NT2/D1 (cell line): Measurements from ENCODE around the gene SLC22A17.

ENCODE experiments used
- DNase-seq: peaks from one replicate; pipeline ENCODE4 v3.0.0-alpha.2; 2011; ENCODE audit warnings: low read depth, low spot score
- H3K27me3 ChIP-seq: 2 replicates; pipeline ENCODE4 v1.6.0; 2011; ENCODE audit warnings: mild to moderate bottlenecking; ENCODE audit not compliant: insufficient read length, insufficient read depth
- H3K36me3 ChIP-seq: 2 replicates; pipeline ENCODE4 v1.6.1; 2011; ENCODE audit warnings: mild to moderate bottlenecking, low read length, mixed read lengths; ENCODE audit not compliant: insufficient read depth, insufficient read length
- H3K4me1 ChIP-seq: 2 replicates; pipeline ENCODE4 v1.5.1; 2011; ENCODE audit not compliant: insufficient read depth, insufficient read length
- H3K4me3 ChIP-seq: 2 replicates; pipeline ENCODE4 v1.5.1; 2011; ENCODE audit warnings: low read depth; ENCODE audit not compliant: insufficient read length
- H3K9ac ChIP-seq: 2 replicates; pipeline ENCODE4 v1.6.0; 2011; ENCODE audit warnings: low read depth; ENCODE audit not compliant: insufficient read length
- H3K9me3 ChIP-seq: 2 replicates; pipeline ENCODE4 v1.5.1; 2011; ENCODE audit warnings: mild to moderate bottlenecking, low read length; ENCODE audit not compliant: insufficient read depth
- SUZ12 ChIP-seq: IDR thresholded peaks from 2 replicates; pipeline ENCODE4 v1.6.1; 2011; ENCODE audit not compliant: insufficient read length, insufficient read depth; ENCODE audit errors: extremely low read depth
- YY1 ChIP-seq: IDR thresholded peaks from 2 replicates; pipeline ENCODE4 v1.6.1; 2011; ENCODE audit not compliant: insufficient read length, insufficient read depth
- ZNF274 ChIP-seq: IDR thresholded peaks from 2 replicates; pipeline ENCODE4 v1.6.1; 2011; ENCODE audit warnings: mild to moderate bottlenecking, low read depth, low read length

Gene SLC22A17

GRCh38 chr14:23380197-23380914 is 27.7 kb upstream of the SLC22A17 start:
- TF ChIP-seq SUZ12 (no peak), YY1 (no peak), ZNF274 (no peak)
- Histone ChIP-seq H3K4me1 (peaks cover 9% of the 10 kb centered on the region), H3K36me3 (peaks cover 14% of the 10 kb centered on the region), H3K4me3 (no peak overlapping the region), H3K9ac (no peak overlapping the region), H3K9me3 (no peaks in the 10 kb centered on the region), H3K27me3 (peaks cover 16% of the 10 kb centered on the region)
- DNase-seq = no peak

- Histone ChIP-seq H3K4me1 (peaks cover 9% of the 10 kb centered on the region), H3K27me3 (peaks cover 16% of the 10 kb centered on the region), H3K9ac (no peak overlapping the region), H3K4me3 (no peak overlapping the region), H3K36me3 (peaks cover 14% of the 10 kb centered on the region), H3K9me3 (no peaks in the 10 kb centered on the region)
- no peak for DNase-seq
- TF ChIP-seq ZNF274 (no peak), SUZ12 (no peak), YY1 (no peak)
Measured at GRCh38 chr14:23379366-23380196, 26.9 kb upstream of the SLC22A17 start.

GRCh38 chr14:23378612-23379220 is 26.0 kb upstream of the SLC22A17 start:
- no peak overlapping the region for H3K4me3 ChIP-seq
- peaks cover 9% of the 10 kb centered on the region for H3K4me1 ChIP-seq
- H3K9ac ChIP-seq = no peak overlapping the region
- H3K27me3 ChIP-seq = peaks cover 16% of the 10 kb centered on the region
- TF ChIP-seq SUZ12 (no peak), ZNF274 (no peak), YY1 (no peak)
- H3K36me3 ChIP-seq = peaks cover 13% of the 10 kb centered on the region
- DNase-seq = no peak
- H3K9me3 ChIP-seq = no peaks in the 10 kb centered on the region

- peak overlapping the region; percentile 7 for H3K9ac ChIP-seq
- no peak overlapping the region for H3K4me3 ChIP-seq
- TF ChIP-seq ZNF274 = no peak
- TF ChIP-seq SUZ12 = no peak
- no peak for TF ChIP-seq YY1
- H3K36me3 ChIP-seq = peaks cover 11% of the 10 kb centered on the region
- peaks cover 9% of the 10 kb centered on the region for H3K4me1 ChIP-seq
- H3K9me3 ChIP-seq = no peaks in the 10 kb centered on the region
- peaks cover 16% of the 10 kb centered on the region for H3K27me3 ChIP-seq
- no peak for DNase-seq
Measured at GRCh38 chr14:23377573-23378563, 25.2 kb upstream of the SLC22A17 start.

- peaks cover 16% of the 10 kb centered on the region for H3K27me3 ChIP-seq
- no peak for TF ChIP-seq SUZ12
- no peak for TF ChIP-seq ZNF274
- no peak for TF ChIP-seq YY1
- H3K36me3 ChIP-seq = peaks cover 8% of the 10 kb centered on the region
- DNase-seq = no peak
- peaks cover 9% of the 10 kb centered on the region for H3K4me1 ChIP-seq
- no peak overlapping the region for H3K4me3 ChIP-seq
- H3K9me3 ChIP-seq = no peaks in the 10 kb centered on the region
- H3K9ac ChIP-seq = peak overlapping the region; percentile 7
Measured at GRCh38 chr14:23377198-23377550, 24.5 kb upstream of the SLC22A17 start.

- H3K36me3 ChIP-seq = peaks cover 5% of the 10 kb centered on the region
- no peak for DNase-seq
- H3K27me3 ChIP-seq = peaks cover 18% of the 10 kb centered on the region
- peaks cover 9% of the 10 kb centered on the region for H3K4me1 ChIP-seq
- H3K9ac ChIP-seq = peak within 1 kb of the TSS; percentile 34
- TF ChIP-seq ZNF274 = no peak
- no peaks in the 10 kb centered on the region for H3K9me3 ChIP-seq
- H3K4me3 ChIP-seq = no peak within 1 kb of the TSS
Measured at GRCh38 chr14:23376482-23377197, 24.0 kb upstream of the SLC22A17 start, which contains the start of gene CMTM5. Gene CMTM5, plus strand, starts transcription at chr14:23377046. Its CDS starts 206 bp downstream, at chr14:23377252.
